HTR-8/SVneo (cell line): Measurements from ENCODE around the gene MISP.
"Not testable (repeated sequence)": the region's sequence is repeated elsewhere in the genome, so short reads cannot be mapped to it uniquely, and the experiment has no call there.

Source experiments
- DNase-seq: peaks from one replicate; pipeline ENCODE4 v3.0.0; 2011; ENCODE audit warnings: low spot score, mixed read lengths; ENCODE audit not compliant: insufficient read length
- FAIRE-seq: peaks from 2 replicates; lab custom pipeline; 2011; peaks lifted over from hg19 to GRCh38; lab: Jason Lieb, UNC

Gene MISP

GRCh38 chr19:723714-724113 lies 27.2 kb upstream of the MISP start:
- FAIRE-seq, result no peak
- DNase-seq, result no peak

DNA sequence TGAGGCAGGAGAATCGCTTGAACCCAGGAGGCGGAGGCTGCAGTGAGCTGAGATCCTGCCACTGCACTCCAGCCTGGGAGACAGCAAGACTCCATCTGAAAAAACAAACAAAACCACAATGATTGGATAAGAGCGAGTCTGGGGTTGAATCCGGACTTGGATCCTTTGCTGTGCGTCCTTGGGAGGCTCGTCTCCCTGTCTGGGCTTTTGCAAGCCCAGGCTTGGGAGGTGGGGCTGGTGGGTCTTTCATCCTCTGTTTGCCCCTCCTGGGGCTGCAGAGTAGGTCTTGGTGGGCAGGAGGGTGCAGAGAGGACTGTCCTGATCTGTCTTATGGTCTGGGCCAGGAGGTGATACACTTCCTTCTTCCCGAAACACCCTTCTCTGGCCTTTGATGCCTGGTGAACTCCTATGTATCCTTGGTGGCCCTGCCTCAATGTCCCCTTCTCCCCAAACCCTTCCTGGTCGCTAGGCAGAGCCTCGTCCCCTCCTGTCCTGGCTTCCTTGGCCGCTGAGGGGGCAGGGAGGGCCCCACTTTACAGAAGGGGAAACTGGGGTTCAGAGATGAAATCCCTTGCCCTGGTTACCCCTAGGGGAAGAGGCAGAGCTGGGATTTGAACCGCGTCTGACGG lies 25.3 kb upstream of the MISP start:
- DNase-seq (no peak), FAIRE-seq (no peak)

DNA sequence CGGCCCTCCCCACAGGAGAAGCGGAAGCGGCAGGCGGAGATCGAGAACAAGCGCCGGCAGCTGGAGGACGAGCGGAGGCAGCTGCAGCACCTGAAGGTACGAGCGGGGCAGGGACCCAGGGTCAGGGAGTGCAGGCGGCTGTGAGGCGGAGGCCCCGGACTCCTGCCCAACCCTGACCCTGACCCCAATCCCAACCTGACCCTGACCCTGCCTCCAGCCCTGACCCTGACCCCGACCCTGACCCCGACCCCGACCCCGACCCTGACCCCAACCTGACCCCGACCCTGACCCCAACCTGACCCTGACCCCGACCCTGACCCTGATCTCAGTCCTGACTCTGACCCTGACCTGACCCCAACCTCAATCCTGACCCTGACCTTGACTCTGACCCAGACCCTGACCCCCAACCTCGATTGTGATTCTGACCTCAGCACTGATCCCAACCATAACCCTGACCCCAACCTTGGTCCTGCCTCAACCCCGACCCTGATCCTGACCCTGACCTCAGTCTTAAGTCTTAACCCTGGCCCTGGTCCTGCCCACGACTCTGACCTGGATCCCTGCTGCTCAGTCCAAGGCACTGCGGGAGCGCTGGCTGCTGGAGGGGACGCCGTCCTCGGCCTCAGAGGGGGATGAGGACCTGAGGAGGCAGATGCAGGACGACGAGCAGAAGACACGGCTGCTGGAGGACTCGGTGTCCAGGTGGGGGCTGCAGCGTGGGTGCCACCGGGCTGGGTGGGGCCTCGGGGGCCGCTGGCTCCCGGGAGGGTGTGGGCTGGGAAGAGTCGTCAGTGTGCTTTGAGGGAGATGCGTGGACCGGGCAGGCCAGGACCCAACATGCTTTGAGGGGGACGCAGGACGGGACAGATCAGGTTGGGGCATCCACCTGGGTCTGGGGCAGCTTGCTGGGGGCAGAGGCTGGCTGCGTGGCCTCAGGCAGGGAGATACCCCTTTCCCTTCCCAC lies 23.6 kb upstream of the MISP start:
- no peak for FAIRE-seq
- DNase-seq, result no peak

- FAIRE-seq (no peak), DNase-seq (no peak)
Observed at GRCh38 chr19:728011-728410, 22.9 kb upstream of the MISP start.

GRCh38 chr19:729564-729963 lies 21.3 kb upstream of the MISP start:
- not testable (repeated sequence) for DNase-seq

GRCh38 chr19:729965-730668 lies 20.8 kb upstream of the MISP start:
- no peak for DNase-seq
- FAIRE-seq, result no peak

More at GRCh38 chr19:729564-729963, 21.3 kb upstream of the MISP start:
- FAIRE-seq, result not testable (repeated sequence)

- DNase-seq (no peak), FAIRE-seq (no peak)
Observed at GRCh38 chr19:731000-731399, 19.9 kb upstream of the MISP start.

- FAIRE-seq (no peak), DNase-seq (no peak)
Observed at GRCh38 chr19:732148-733069, 18.5 kb upstream of the MISP start.

- DNase-seq (no peak), FAIRE-seq (no peak)
Observed at GRCh38 chr19:734716-735115, 16.2 kb upstream of the MISP start.

GRCh38 chr19:736125-736524 lies 14.8 kb upstream of the MISP start:
- FAIRE-seq (no peak), DNase-seq (no peak)

DNA sequence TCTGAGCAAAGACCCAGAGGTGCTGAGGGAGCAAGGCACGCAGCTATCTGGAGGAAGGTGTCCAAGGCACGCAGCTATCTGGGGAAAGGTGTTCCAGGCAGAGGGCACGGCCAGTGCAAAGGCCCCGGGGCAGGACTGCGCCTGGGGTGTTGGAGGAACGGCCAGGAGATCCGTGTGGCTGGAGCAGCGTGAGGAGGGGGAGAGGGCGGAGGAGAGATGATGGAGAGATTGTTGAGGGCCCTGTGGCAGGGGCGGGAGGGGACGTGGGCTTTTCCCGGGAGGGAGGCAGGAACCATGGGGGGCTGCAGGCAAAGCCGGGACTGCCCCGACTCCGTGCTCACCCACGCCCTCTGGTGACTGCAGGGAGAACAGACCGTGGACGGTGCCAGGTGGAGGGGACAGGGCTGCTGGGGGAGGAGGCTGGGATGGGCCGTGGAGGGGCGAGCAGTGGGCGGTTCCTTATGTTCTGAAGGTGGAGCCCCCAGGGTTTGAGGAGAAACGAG lies 13.3 kb upstream of the MISP start:
- peak; percentile 43 for DNase-seq
- no peak for FAIRE-seq

DNA sequence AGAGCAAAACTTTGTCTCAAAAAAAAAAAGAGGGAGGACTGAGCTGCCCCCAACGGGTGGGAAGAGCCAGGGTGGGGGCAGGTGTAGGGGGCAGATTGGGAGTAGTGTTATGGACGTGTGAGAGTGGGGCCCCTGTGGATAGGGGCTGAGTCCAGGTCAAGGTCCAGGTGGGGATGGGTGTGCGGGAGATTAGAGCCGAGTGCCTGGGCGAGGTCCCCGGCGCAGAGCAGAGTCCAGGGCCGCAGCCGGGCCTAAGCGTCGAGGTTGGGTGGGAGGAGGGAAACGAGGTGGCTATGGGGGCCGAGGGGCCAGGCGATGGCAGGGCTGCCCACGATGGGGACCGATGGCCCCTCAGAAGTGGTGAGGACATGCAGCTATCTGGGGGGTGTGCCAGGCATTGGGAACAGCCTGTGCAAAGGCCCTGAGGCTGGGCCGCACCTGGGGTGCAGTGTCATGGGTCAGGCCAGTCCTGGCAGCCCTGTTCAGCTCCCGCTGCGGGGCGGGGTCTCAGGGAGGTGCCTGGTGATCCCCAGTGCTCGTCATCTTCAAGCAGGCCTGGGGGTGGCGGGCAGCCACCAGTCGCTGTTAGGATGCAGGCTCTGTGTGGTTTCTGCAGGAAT lies 12.3 kb upstream of the MISP start:
- FAIRE-seq, result no peak
- no peak for DNase-seq

GRCh38 chr19:739998-740715 lies 10.8 kb upstream of the MISP start:
- DNase-seq, result no peak
- no peak for FAIRE-seq

- DNase-seq, FAIRE-seq: not testable (repeated sequence)
Observed at GRCh38 chr19:740816-741505, 10.0 kb upstream of the MISP start.

DNA sequence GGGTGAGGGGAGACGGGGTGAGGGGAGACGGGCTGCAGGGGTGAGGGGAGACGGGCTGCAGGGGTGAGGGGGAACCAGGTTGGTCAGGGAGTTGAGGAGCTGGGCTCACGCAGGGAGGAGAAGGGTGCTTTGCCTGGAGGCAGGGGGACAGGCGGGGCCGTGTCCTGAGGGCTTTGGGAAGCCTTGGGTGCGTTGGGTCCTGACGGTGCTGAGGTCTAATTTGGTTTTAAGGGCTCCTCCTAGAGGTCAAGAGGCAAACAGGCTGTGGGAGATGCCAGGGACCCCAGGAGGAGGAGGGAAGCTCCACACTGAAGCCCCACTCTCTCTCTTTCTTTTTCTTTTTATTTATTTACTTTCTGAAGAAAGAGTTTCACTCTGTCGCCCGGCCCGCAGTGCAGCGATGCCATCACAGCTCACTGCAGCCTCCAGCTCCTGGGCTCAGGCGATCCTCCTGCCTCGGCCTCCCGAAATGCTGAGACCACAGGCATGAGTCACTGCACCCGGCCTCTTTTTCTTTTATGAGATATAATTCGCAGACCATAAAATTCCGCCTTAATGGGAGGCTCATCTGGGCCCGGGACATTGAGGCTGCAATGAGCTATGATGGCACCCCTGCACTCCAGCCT lies 9.3 kb upstream of the MISP start:
- no peak for FAIRE-seq
- peak; percentile 31 for DNase-seq

GRCh38 chr19:742540-743075 lies 8.3 kb upstream of the MISP start:
- FAIRE-seq (no peak), DNase-seq (no peak)

DNA sequence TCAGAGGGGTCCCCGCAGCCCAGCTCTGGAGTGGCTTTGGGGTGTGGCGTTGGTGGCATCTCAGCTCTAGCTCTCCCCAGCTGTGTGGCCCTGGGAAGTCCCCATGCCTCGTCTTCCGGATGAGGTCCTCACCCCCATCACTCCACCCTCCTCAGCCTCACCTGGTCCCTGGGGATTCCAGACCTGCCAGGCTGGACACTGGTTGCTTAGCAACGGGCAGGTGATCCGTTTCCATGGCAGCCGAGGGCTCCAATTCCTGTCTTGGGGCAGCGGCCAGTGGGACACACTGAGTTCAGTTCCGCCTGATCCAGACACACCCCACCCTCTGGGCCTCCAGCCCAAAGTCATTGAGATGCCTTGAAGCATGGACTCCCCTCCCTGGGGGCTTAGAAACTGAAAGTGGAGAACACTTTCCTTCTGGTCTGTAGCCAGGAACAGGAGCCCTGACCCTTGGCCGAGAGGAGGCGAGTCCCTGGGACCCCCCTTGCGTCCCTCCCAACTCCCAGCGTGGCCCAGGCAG lies 7.7 kb upstream of the MISP start:
- no peak for DNase-seq
- no peak for FAIRE-seq
